Suprapubic skin (tissue), 3 donors: ENCODE data around the gene TANC1.

ENCODE experiments used
- EP300 ChIP-seq: sonication (generic); formaldehyde crosslinking; IDR thresholded peaks from one replicate; pipeline ENCODE4 v1.6.1; 2017; ENCODE audit warnings: antibody characterized with exemption
- TF ChIP-seq, protein P1 (sequence below), 2 donors: fragments of 200-600 bp in 1 of 2; fragments of 450-650 bp in 1 of 2; sonication (generic) in 1 of 2; IDR thresholded peaks; one replicate each; pipeline ENCODE4 v1.5.1; 2016 to 2019; ENCODE audit warnings: antibody characterized with exemption in 2 of 2, mild to moderate bottlenecking in 1 of 2, moderate library complexity in 1 of 2

DNA sequence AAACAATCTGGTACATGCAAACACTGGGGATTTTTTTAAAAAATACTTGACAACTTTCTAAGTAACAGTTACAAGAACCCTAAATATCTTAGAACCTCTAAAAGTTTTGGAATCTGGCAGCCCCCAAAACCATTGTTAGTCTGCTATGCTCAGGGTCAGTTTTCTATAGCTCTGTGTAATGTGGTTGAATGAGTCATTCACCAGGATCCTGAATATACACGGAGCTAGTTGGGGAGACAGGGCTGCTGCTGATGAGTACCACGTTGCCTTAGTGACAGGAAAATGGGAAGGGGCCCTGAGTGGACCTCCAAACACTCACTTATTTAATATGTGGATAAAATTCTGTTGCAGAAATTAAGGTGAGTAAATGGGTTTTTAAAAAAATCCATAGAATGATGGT lies 36.9 kb upstream of the TANC1 start:
- TF ChIP-seq, protein P1, sequence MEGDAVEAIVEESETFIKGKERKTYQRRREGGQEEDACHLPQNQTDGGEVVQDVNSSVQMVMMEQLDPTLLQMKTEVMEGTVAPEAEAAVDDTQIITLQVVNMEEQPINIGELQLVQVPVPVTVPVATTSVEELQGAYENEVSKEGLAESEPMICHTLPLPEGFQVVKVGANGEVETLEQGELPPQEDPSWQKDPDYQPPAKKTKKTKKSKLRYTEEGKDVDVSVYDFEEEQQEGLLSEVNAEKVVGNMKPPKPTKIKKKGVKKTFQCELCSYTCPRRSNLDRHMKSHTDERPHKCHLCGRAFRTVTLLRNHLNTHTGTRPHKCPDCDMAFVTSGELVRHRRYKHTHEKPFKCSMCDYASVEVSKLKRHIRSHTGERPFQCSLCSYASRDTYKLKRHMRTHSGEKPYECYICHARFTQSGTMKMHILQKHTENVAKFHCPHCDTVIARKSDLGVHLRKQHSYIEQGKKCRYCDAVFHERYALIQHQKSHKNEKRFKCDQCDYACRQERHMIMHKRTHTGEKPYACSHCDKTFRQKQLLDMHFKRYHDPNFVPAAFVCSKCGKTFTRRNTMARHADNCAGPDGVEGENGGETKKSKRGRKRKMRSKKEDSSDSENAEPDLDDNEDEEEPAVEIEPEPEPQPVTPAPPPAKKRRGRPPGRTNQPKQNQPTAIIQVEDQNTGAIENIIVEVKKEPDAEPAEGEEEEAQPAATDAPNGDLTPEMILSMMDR (IDR thresholded peaks at IDR 0.05), result no peak
- TF ChIP-seq EP300, result no peak
